ENCODE data around the gene ENTR1. TPM values are rescaled to one million over a fixed set of nuclear protein-coding genes. Genes with fewer than 3 reads are reported as not detected.
A peak's percentile ranks its signal among the peaks of the same experiment; 100 is the strongest.

The ENTR1 gene
- total and polyA plus RNA-seq, 2 donors (not counting 1 experiment from before 2014, with no cell fraction given) = 77.7 to 86.3 TPM

- DNase-seq (no peak), ATAC-seq (ENCODE audit: low read depth) (no peak)
- Histone ChIP-seq H3K27me3 (replicated peaks in 1 of 4; ENCODE audit: control extremely low read depth in 1 of 4, control insufficient read depth in 3 of 4, insufficient read depth in 4 of 4, low read length in 3 of 4) (no peaks in the 10 kb centered on the region), H3K4me2 (replicated peaks; ENCODE audit: low read depth, low read length, poor library complexity, severe bottlenecking) (peak overlapping the region; percentile 77), H2AFZ (ENCODE audit: insufficient read depth, low read depth, low read length, poor library complexity, severe bottlenecking) (peak overlapping the region; percentile 78), H3K36me3 (replicated peaks in 1 of 2; ENCODE audit: control extremely low read depth in 1 of 2, control insufficient read depth in 1 of 2, extremely low read depth in 1 of 2, insufficient read depth in 2 of 2, low read length in 1 of 2) (peaks cover 0 to 13% of the 10 kb centered on the region in 2 experiments), H3K9ac (ENCODE audit: low read length) (no peak overlapping the region), H3K27ac (ENCODE audit: low read length in 2 of 2) (no peak overlapping the region), H3K4me3 (ENCODE audit: control extremely low read depth in 1 of 5, extremely low read depth in 1 of 5, insufficient read depth in 1 of 5, low read depth in 2 of 5, low read length in 4 of 5) (peak overlapping the region in 1 of 5 experiments; percentile 97), H3K79me2 (ENCODE audit: control insufficient read depth, insufficient read depth, low read length) (no peaks in the 10 kb centered on the region), H3K9me3 (ENCODE audit: control extremely low read depth in 1 of 3, control insufficient read depth in 2 of 3, insufficient read depth in 1 of 3, low read length in 2 of 3) (peaks cover 0 to 10% (median 0%) of the 10 kb centered on the region in 3 donors), H3K4me1 (ENCODE audit: control insufficient read depth in 2 of 2, insufficient read depth in 2 of 2, low read length in 2 of 2) (peaks cover 5 to 10% of the 10 kb centered on the region in 2 donors), H4K20me1 (ENCODE audit: control insufficient read depth, insufficient read depth, low read length, poor library complexity, severe bottlenecking) (peaks cover 19% of the 10 kb centered on the region)
- POLR2A ChIA-PET = interaction anchor here (1.2 to 1.3 kb wide), 3 partner anchors 46 to 53 kb away, joined by 4 read pairs; partner anchors contain the start of genes ENTR1 and PMPCA
- H3K27me3 Mint-ChIP-seq = no peaks in the 10 kb centered on the region
- CTCF ChIA-PET = interaction anchor here (0.6 to 2.9 kb wide), 14 partner anchors 14 to 398 kb away, joined by 3 to 21 read pairs (median 4); no protein-coding TSS in a partner anchor
- no peak for TF ChIP-seq EZH2 (IDR thresholded peaks at IDR 0.05; ENCODE audit: borderline replicate concordance, insufficient read depth, low read depth, low read length, poor library complexity, severe bottlenecking)
- peak; percentile 64 for TF ChIP-seq CTCF (IDR thresholded peaks at IDR 0.05)
- peak overlapping the region; percentile 49 for H3K4me3 Mint-ChIP-seq
- peak overlapping the region; percentile 37 for H3K27ac Mint-ChIP-seq
- peaks cover 10% of the 10 kb centered on the region for H3K4me1 Mint-ChIP-seq
- intact Hi-C loops (cut with micrococcal nuclease) = loop anchor here (1.0 to 5.0 kb wide), 8 partner anchors 22 to 457 kb away; partner anchors contain the start of genes CAMSAP1, ENTR1, PMPCA and QSOX2
- no peaks in the 10 kb centered on the region for H3K9me3 Mint-ChIP-seq (ENCODE audit: insufficient read depth)
- 66% methylated on average over 43 of the region's 54 CpGs for WGBS (ENCODE audit: insufficient coverage)
Measured at GRCh38 chr9:136363949-136364748, 46.3 kb downstream of the ENTR1 start.

All from B cell (primary cell).